HCT116 (cell line): ENCODE measurements around the gene MAP3K7CL.

Experiments used
- JUND ChIP-seq: IDR thresholded peaks from 2 replicates; pipeline ENCODE4 v1.6.1; 2012
- POLR2A ChIP-seq: IDR thresholded peaks from 2 replicates; pipeline ENCODE4 v1.7.0; 2011; ENCODE audit warnings: borderline replicate concordance; ENCODE audit not compliant: insufficient read depth, insufficient read length; ENCODE audit errors: extremely low read depth
- RAD21 ChIP-seq: IDR thresholded peaks from 2 replicates; pipeline ENCODE4 v1.6.1; 2012; ENCODE audit warnings: low read depth, mild to moderate bottlenecking
- SIN3A ChIP-seq: IDR thresholded peaks from 2 replicates; pipeline ENCODE4 v1.6.1; 2012; ENCODE audit warnings: low read depth
- ZFX ChIP-seq: fragments of 450-650 bp; IDR thresholded peaks from 2 replicates; pipeline ENCODE4 v1.6.1; 2017
- TF ChIP-seq, protein P1 (sequence below), 3 experiments: fragments of 200-600 bp in 1 of 3; sonication (generic) in 1 of 3; IDR thresholded peaks in 2 of 3; conservative IDR thresholded peaks in 1 of 3; 2 replicates each; pipeline ENCODE4 v1.5.1; 2012 to 2017; ENCODE audit warnings: low read depth in 2 of 3, low read length in 2 of 3, antibody characterized with exemption in 1 of 3, borderline replicate concordance in 1 of 3, control low read depth in 1 of 3, mild to moderate bottlenecking in 1 of 3, mixed read lengths in 1 of 3, mixed run types in 1 of 3, moderate library complexity in 1 of 3; ENCODE audit not compliant: insufficient read depth in 1 of 3

GRCh38 chr21:29186246-29186645 lies 55.8 kb downstream of the MAP3K7CL start:
- TF ChIP-seq ZFX, result no peak
- TF ChIP-seq, protein P1, sequence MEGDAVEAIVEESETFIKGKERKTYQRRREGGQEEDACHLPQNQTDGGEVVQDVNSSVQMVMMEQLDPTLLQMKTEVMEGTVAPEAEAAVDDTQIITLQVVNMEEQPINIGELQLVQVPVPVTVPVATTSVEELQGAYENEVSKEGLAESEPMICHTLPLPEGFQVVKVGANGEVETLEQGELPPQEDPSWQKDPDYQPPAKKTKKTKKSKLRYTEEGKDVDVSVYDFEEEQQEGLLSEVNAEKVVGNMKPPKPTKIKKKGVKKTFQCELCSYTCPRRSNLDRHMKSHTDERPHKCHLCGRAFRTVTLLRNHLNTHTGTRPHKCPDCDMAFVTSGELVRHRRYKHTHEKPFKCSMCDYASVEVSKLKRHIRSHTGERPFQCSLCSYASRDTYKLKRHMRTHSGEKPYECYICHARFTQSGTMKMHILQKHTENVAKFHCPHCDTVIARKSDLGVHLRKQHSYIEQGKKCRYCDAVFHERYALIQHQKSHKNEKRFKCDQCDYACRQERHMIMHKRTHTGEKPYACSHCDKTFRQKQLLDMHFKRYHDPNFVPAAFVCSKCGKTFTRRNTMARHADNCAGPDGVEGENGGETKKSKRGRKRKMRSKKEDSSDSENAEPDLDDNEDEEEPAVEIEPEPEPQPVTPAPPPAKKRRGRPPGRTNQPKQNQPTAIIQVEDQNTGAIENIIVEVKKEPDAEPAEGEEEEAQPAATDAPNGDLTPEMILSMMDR (IDR thresholded peaks at IDR 0.05 in 2 of 3, conservative IDR thresholded peaks at IDR 0.05 in 1 of 3; ENCODE audit: borderline replicate concordance in 1 of 3, insufficient read depth in 1 of 3, low read depth in 2 of 3, low read length in 2 of 3), result no peak
- no peak for TF ChIP-seq SIN3A
- TF ChIP-seq POLR2A, result no peak
- TF ChIP-seq JUND, result no peak
- TF ChIP-seq RAD21, result no peak
